ENCODE measurements around the gene PCLAF. TPM values are rescaled to one million over a fixed set of nuclear protein-coding genes. Genes with fewer than 3 reads are reported as not detected.

Gene PCLAF
- total and polyA plus RNA-seq, 2 of the 4 experiments (the other 2 are of a cell fraction), result 12.9 to 60.5 TPM

DNA sequence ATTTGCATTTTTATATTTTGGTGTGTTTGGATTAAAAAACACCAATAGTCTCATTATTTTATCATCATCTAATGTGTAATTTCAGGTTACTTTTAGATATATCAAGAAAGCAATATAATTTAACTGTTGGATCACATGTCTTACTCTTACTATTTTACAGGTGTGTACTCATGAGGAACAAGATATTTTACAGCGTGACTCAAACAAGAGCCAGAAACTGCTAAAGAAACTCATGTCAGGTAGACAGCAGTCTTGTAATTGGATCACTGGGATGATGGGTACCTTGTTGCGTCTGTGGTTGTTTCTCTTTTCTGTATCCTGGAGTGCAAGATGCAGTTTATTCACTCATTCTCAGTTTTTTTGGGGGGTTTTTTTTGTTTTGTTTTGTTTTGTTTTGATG is 19.3 kb upstream of the PCLAF start:
- TF ChIP-seq CHD1 (IDR thresholded peaks at IDR 0.05; ENCODE audit: low read depth, low read length) (no peak), FOS (IDR thresholded peaks at IDR 0.05; ENCODE audit: low read depth, low read length) (no peak), RAD21 (IDR thresholded peaks at IDR 0.05; ENCODE audit: low read length) (no peak), MAZ (IDR thresholded peaks at IDR 0.05; ENCODE audit: borderline replicate concordance, low read depth, low read length) (no peak), RFX5 (IDR thresholded peaks at IDR 0.05; ENCODE audit: low read depth, low read length) (no peak), CEBPB (IDR thresholded peaks at IDR 0.05; ENCODE audit: low read depth, low read length) (no peak), BHLHE40 (IDR thresholded peaks at IDR 0.05; ENCODE audit: low read depth, low read length) (no peak), SMC3 (IDR thresholded peaks at IDR 0.05; ENCODE audit: low read depth, low read length) (no peak), CTCF (conservative IDR thresholded peaks at IDR 0.05; ENCODE audit: low read depth, low read length) (no peak), RCOR1 (IDR thresholded peaks at IDR 0.05; ENCODE audit: insufficient replicate concordance, low read length) (no peak), MAFK (IDR thresholded peaks at IDR 0.05; ENCODE audit: low read depth, low read length) (no peak), USF2 (IDR thresholded peaks at IDR 0.05; ENCODE audit: low read depth, low read length) (no peak), NFE2L2 (IDR thresholded peaks at IDR 0.05; ENCODE audit: low read depth, low read length) (no peak), MXI1 (IDR thresholded peaks at IDR 0.05; ENCODE audit: borderline replicate concordance, low read depth, low read length) (no peak), POLR2A (IDR thresholded peaks at IDR 0.05; ENCODE audit: low read depth, low read length) (no peak)
- TF ChIP-seq, protein P1, sequence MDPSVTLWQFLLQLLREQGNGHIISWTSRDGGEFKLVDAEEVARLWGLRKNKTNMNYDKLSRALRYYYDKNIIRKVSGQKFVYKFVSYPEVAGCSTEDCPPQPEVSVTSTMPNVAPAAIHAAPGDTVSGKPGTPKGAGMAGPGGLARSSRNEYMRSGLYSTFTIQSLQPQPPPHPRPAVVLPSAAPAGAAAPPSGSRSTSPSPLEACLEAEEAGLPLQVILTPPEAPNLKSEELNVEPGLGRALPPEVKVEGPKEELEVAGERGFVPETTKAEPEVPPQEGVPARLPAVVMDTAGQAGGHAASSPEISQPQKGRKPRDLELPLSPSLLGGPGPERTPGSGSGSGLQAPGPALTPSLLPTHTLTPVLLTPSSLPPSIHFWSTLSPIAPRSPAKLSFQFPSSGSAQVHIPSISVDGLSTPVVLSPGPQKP (IDR thresholded peaks at IDR 0.05; ENCODE audit: borderline replicate concordance, low read depth, low read length), result no peak
- Histone ChIP-seq H3K4me1 (ENCODE audit: control insufficient read depth, insufficient read depth, low read length) (0 out of 2 replicates have a peak, but pooled peaks cover 1% of the 10 kb centered on the region), H2BK15ac (ENCODE audit: low read depth, low read length) (no peak overlapping the region), H4K20me1 (ENCODE audit: insufficient read depth, low read length) (no peaks in the 10 kb centered on the region), H3K27me3 (ENCODE audit: control insufficient read depth, insufficient read depth, low read length) (no peaks in the 10 kb centered on the region), H3K4ac (ENCODE audit: low read depth, low read length) (no peak overlapping the region), H3K36me3 (ENCODE audit: control insufficient read depth, insufficient read depth, low read length) (peaks cover 46% of the 10 kb centered on the region), H4K8ac (ENCODE audit: low read depth in 2 of 2, low read length in 2 of 2) (no peak overlapping the region), H3K23ac (ENCODE audit: low read depth, low read length) (no peak overlapping the region), H3K4me3 (ENCODE audit: insufficient read depth, low read depth, low read length) (no peak overlapping the region), H3K4me2 (ENCODE audit: low read depth, low read length) (no peak overlapping the region), H3K56ac (ENCODE audit: extremely low read depth, insufficient read depth, low read length) (no peak overlapping the region), H3K9me1 (ENCODE audit: insufficient read depth, low read length) (0 out of 2 replicates have a peak, but pooled peaks cover under 1% of the 10 kb centered on the region), H3K18ac (ENCODE audit: low read depth, low read length) (no peak overlapping the region), H2BK20ac (ENCODE audit: low read depth, low read length) (no peak overlapping the region), H2BK120ac (ENCODE audit: low read depth, low read length) (no peak overlapping the region), H3K9ac (ENCODE audit: low read depth, low read length) (no peak overlapping the region), H2AK9ac (replicated peaks; ENCODE audit: low read depth, low read length, poor library complexity) (no peak overlapping the region), H3K9me3 (ENCODE audit: control insufficient read depth, insufficient read depth, low read length) (no peaks in the 10 kb centered on the region), H3K27ac (ENCODE audit: insufficient read depth, low read length) (no peak overlapping the region), H3K79me1 (ENCODE audit: low read depth in 1 of 2, low read length in 2 of 2) (0 out of 4 replicates have a peak, but pooled peaks cover under 1 to 3% of the 10 kb centered on the region in 2 experiments), H2AK5ac (ENCODE audit: low read depth, low read length) (no peak overlapping the region), H3K14ac (replicated peaks; ENCODE audit: low read depth, low read length) (no peak overlapping the region), H2BK5ac (ENCODE audit: low read depth, low read length, poor library complexity, severe bottlenecking) (no peak overlapping the region), H2AFZ (replicated peaks; ENCODE audit: low read length, poor library complexity) (no peak overlapping the region), H4K5ac (ENCODE audit: low read depth, low read length) (no peak overlapping the region), H4K91ac (ENCODE audit: insufficient read depth, low read depth, low read length) (no peak overlapping the region)
- dilution Hi-C loops (cut with HindIII; ENCODE audit: low sequenced_read_pairs, unreplicated experiment), result no loop called here
- ChIA-PET POLR2A (ENCODE audit: unreplicated experiment) (no interaction called here), CTCF (no interaction called here)
- DNase-seq, result no peak
- no CpG with 5 or more reads among the region's 2 CpGs for WGBS, 2 experiments (ENCODE audit: extremely low coverage in 2 of 2, insufficient read length in 1 of 2)
- intact Hi-C loops (cut with micrococcal nuclease), result no loop called here
- BruUV-seq (replicated peaks), result no TSS peak
- in situ Hi-C loops (cut with MboI; ENCODE audit: low sequenced_read_pairs), result no loop called here
- ATAC-seq (ENCODE audit: low read depth), result no peak
